ENCODE data around the gene OPTC.

GRCh38 chr1:203512517-203512847 lies 18.5 kb downstream of the OPTC start:
- TF ChIP-seq POLR2AphosphoS5 (IDR thresholded peaks at IDR 0.05; ENCODE audit: borderline replicate concordance, low read depth, low read length) (no peak), EZH2 (IDR thresholded peaks at IDR 0.05) (no peak)

Measured in SK-N-MC (cell line).